ENCODE data around the gene TLCD2. TPM values are rescaled to one million over a fixed set of nuclear protein-coding genes. Genes with fewer than 3 reads are reported as not detected.
A peak's percentile ranks its signal among the peaks of the same experiment; 100 is the strongest.

The TLCD2 gene
- total RNA-seq, 3 donors from 2014 or later: 3.7 to 10.9 (median 6.9) TPM

- intact Hi-C loops (cut with DNase I; ENCODE audit: low total_unique reads): no loop called here
Measured at GRCh38 chr17:1735418-1735817, 25.2 kb upstream of the TLCD2 start.

GRCh38 chr17:1733759-1734158 is 23.6 kb upstream of the TLCD2 start:
- Histone ChIP-seq H3K27ac (no peak overlapping the region), H3K4me3 (no peak overlapping the region), H3K27me3 (no peaks in the 10 kb centered on the region), H3K4me1 (peaks cover 0 to 7% of the 10 kb centered on the region in 2 donors), H3K36me3 (no peaks in the 10 kb centered on the region), H3K9me3 (no peaks in the 10 kb centered on the region)
- intact Hi-C loops (cut with DNase I; ENCODE audit: low total_unique reads): no loop called here
- no peak for TF ChIP-seq POLR2AphosphoS5 (IDR thresholded peaks at IDR 0.05)
- no peak for TF ChIP-seq POLR2A (IDR thresholded peaks at IDR 0.05)
- no peak for TF ChIP-seq CTCF (IDR thresholded peaks at IDR 0.05)
- no peak for DNase-seq (ENCODE audit: low spot score in 2 of 2)

More at GRCh38 chr17:1735418-1735817, 25.2 kb upstream of the TLCD2 start:
- no peaks in the 10 kb centered on the region for H3K27me3 ChIP-seq
- no peak overlapping the region for H3K4me3 ChIP-seq
- TF ChIP-seq CTCF (IDR thresholded peaks at IDR 0.05) (no peak), POLR2AphosphoS5 (IDR thresholded peaks at IDR 0.05) (no peak)
- H3K36me3 ChIP-seq: no peaks in the 10 kb centered on the region
- DNase-seq (ENCODE audit: low spot score in 2 of 2): no peak
- H3K27ac ChIP-seq: peak overlapping the region in 1 of 2 donors; percentile 80
- H3K4me1 ChIP-seq: peaks cover 0 to 7% of the 10 kb centered on the region in 2 donors
- H3K9me3 ChIP-seq: no peaks in the 10 kb centered on the region

- Histone ChIP-seq H3K4me3 (no peak overlapping the region), H3K36me3 (no peaks in the 10 kb centered on the region), H3K27ac (peak overlapping the region in 1 of 2 donors; percentile 52), H3K9me3 (no peaks in the 10 kb centered on the region), H3K4me1 (peaks cover 0 to 7% of the 10 kb centered on the region in 2 donors), H3K27me3 (no peaks in the 10 kb centered on the region)
- intact Hi-C loops (cut with DNase I; ENCODE audit: low total_unique reads): no loop called here
- no peak for DNase-seq (ENCODE audit: low spot score in 2 of 2)
- TF ChIP-seq CTCF (IDR thresholded peaks at IDR 0.05): no peak
- TF ChIP-seq POLR2AphosphoS5 (IDR thresholded peaks at IDR 0.05): no peak
- no peak for TF ChIP-seq POLR2A (IDR thresholded peaks at IDR 0.05)
Measured at GRCh38 chr17:1732833-1733321, 22.7 kb upstream of the TLCD2 start.

DNA sequence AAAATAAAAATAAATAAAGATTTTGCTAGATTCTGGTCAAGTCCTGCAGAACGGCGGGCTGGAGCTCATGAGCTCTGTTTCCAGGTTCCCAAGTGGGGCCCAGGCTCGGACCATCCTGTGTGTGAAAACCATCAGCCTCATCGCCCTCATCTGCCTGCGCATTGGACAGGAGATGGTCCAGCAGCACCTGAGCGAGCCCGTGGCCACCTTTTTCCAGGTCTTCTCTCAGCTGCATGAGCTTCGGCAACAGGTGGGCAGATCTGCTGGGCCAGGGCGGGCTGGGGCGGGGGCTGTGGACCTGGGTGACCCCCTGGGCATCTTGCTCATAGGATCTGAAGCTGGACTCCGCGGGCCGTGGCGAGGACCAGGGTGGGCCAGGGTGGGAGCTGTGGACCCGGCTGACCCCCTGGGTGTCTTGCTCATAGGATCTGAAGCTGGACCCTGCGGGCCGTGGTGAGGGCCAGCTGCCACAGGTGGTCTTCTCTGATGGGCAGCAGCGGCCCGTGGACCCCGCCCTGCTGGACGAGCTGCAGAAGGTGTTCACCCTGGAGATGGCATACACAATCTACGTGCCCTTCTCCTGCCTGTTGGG is 22.2 kb upstream of the TLCD2 start:
- Histone ChIP-seq H3K4me1 (peaks cover 0 to 7% of the 10 kb centered on the region in 2 donors), H3K27ac (peak overlapping the region in 1 of 2 donors; percentile 52)

More for the DNA sequence above, 22.2 kb upstream of the TLCD2 start:
- H3K4me3 ChIP-seq: no peak overlapping the region
- intact Hi-C loops (cut with DNase I; ENCODE audit: low total_unique reads): no loop called here
- H3K9me3 ChIP-seq: no peaks in the 10 kb centered on the region
- DNase-seq (ENCODE audit: low spot score in 2 of 2): no peak
- no peaks in the 10 kb centered on the region for H3K27me3 ChIP-seq
- H3K36me3 ChIP-seq: no peaks in the 10 kb centered on the region
- TF ChIP-seq POLR2A (IDR thresholded peaks at IDR 0.05): no peak
- TF ChIP-seq CTCF (IDR thresholded peaks at IDR 0.05): no peak
- TF ChIP-seq POLR2AphosphoS5 (IDR thresholded peaks at IDR 0.05): no peak

Data from breast epithelium (tissue), 4 donors.